ENCODE data around the gene GRAMD1B. TPM values are rescaled to one million over a fixed set of nuclear protein-coding genes. Genes with fewer than 3 reads are reported as not detected.

The GRAMD1B gene
- total and polyA plus RNA-seq, 8 donors: 1.1 to 4.8 (median 2.2) TPM

DNA sequence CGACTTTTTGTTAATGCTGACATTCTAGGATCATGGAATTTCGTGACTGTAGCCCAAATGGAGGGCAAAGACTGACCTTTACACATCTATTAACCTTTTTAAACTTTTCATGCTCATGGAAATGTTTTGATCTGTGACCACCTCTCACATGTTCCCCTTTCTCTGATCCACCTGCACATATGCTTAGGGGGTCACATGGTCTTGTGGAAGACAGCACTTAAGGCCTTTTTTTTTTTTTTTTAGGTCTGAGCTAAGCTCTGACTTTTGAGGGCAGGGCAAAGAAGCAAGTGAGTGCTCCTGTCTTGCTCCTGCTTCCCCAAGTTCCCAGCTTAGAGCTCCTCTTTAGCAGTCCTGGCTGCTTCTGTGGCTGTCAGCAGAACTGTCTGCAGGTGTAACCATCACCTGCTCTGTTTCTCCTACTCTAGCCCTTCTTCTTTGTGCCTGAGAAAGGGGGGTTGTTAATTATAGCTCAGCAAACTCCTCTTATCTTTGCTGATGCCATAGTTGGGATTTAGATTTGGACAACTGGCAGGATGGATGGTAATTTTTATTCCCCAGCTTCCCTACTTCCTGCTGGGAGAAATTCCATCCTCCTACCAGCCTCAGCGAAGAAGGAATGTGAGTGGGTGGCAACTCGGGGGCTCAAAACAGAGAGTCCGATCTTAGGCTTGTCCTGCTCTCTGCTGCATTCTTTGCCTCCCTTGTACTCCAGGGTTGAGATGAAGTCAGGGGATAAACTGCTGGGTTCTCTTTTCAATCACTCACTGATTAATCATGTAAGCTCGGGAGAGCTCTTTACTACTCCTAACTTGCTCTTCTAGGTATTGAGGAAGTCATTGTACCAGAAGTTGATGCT, 64.4 kb downstream of the GRAMD1B start:
- intact Hi-C loops (cut with DNase I): no loop called here
- 30 to 32% methylated on average over 6 of the region's 6 CpGs for WGBS, 2 donors
- no peaks in the 10 kb centered on the region for H3K36me3 ChIP-seq
- no peak overlapping the region for H3K27ac ChIP-seq
- no peak for DNase-seq
- TF ChIP-seq, protein P1, sequence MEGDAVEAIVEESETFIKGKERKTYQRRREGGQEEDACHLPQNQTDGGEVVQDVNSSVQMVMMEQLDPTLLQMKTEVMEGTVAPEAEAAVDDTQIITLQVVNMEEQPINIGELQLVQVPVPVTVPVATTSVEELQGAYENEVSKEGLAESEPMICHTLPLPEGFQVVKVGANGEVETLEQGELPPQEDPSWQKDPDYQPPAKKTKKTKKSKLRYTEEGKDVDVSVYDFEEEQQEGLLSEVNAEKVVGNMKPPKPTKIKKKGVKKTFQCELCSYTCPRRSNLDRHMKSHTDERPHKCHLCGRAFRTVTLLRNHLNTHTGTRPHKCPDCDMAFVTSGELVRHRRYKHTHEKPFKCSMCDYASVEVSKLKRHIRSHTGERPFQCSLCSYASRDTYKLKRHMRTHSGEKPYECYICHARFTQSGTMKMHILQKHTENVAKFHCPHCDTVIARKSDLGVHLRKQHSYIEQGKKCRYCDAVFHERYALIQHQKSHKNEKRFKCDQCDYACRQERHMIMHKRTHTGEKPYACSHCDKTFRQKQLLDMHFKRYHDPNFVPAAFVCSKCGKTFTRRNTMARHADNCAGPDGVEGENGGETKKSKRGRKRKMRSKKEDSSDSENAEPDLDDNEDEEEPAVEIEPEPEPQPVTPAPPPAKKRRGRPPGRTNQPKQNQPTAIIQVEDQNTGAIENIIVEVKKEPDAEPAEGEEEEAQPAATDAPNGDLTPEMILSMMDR (IDR thresholded peaks at IDR 0.05): no peak
- H3K4me3 ChIP-seq: no peak overlapping the region
- ATAC-seq: no peak
- no peak for FAIRE-seq
- H3K4me1 ChIP-seq: no peaks in the 10 kb centered on the region
- no peaks in the 10 kb centered on the region for H3K9me3 ChIP-seq
- no peaks in the 10 kb centered on the region for H3K27me3 ChIP-seq

DNA sequence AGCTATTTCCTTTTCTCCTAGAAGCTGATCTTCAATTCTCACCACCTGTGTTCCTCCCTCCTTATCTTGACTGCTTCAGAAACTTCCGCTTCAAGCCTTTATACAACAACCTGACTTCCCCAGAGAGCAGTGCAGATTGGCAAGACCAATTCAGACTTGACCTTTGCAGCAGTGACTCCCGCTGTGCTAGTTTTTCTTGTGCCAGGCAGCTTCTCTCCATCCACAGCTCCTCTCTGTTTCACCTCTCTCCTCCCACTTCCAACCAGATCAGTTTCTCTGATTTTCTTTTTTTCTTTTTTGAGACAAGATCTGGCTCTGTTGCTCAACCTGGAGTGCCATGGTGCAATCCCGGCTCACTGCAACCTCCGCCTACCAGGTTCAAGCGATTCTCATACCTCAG, 74.3 kb downstream of the GRAMD1B start:
- ATAC-seq (no peak), DNase-seq (no peak), FAIRE-seq (no peak)
- no peak overlapping the region for H3K4me3 ChIP-seq
- no peaks in the 10 kb centered on the region for H3K27me3 ChIP-seq
- no peaks in the 10 kb centered on the region for H3K36me3 ChIP-seq
- intact Hi-C loops (cut with DNase I): no loop called here
- H3K4me1 ChIP-seq: no peaks in the 10 kb centered on the region
- H3K27ac ChIP-seq: no peak overlapping the region
- TF ChIP-seq, protein P1 (IDR thresholded peaks at IDR 0.05): no peak
- H3K9me3 ChIP-seq: no peaks in the 10 kb centered on the region
- WGBS, 2 donors: 77 to 82% methylated on average over 5 of the region's 5 CpGs

DNA sequence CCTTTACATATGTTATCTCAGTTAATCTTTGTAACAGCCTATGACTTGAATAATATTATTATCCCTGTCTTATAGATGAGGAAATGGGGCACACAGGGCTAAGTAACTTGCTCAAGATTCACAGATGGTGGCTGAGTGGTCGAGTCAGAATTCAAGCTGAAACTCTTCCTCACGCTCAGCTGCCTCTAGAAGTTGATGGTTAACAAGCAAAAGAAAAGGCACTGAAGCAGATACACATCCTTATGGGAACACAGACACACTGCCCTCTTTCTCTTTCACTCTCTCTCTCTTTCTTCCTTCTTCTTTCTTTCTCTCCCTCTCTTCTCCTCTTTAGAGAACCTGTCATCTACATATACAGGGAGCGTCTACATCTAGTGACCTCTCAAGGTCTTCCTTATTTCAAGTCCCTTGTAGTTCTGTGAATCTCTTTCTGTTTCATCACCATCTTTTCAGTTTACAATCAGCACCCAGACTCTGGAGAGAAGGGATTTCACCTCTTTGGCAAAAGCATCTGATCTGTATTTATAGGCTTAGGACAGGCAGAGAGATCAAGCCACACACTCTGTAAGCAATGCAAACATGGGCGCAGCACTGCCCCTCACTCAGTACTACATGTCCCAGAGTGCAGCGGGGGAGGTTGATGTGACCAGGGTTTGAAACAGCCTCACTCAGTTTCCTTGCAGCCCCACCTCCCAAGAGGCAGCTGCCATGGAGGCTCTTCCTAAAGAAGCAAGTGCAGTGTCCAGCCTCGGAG, 75.7 kb downstream of the GRAMD1B start:
- WGBS, 2 donors: 46 to 50% methylated on average over 6 of the region's 6 CpGs

DNA sequence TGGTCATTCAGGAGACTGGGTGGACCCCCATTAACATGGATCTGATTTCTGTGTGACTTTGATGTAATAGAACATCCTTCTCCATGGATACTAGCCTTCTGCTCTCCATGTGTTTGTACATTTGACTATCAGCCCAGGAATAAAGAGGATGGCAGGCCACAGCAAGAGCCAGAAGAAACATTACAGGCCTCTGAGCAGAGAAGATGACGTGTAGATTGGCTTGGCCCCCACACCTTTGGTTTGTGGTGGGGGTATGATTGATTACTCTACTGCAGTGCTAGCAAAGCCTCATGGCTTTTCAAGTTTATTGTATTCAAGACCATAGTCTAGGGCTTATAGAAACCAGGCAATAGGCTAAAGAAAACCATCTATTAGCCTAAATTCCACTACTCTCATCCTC, 77.0 kb downstream of the GRAMD1B start:
- Histone ChIP-seq H3K27ac (no peak overlapping the region), H3K27me3 (no peaks in the 10 kb centered on the region), H3K4me1 (no peaks in the 10 kb centered on the region), H3K9me3 (no peaks in the 10 kb centered on the region), H3K36me3 (no peaks in the 10 kb centered on the region), H3K4me3 (no peak overlapping the region)
- intact Hi-C loops (cut with DNase I): no loop called here
- ATAC-seq (no peak), FAIRE-seq (no peak), DNase-seq (no peak)
- 57 to 71% methylated on average over 1 of the region's 1 CpG for WGBS, 2 donors
- TF ChIP-seq, protein P1 (IDR thresholded peaks at IDR 0.05): no peak

More for the DNA sequence above, 75.7 kb downstream of the GRAMD1B start:
- no peaks in the 10 kb centered on the region for H3K9me3 ChIP-seq
- FAIRE-seq (no peak), ATAC-seq (peak in 1 of 4 donors; percentile 60), DNase-seq (no peak)
- TF ChIP-seq, protein P1 (IDR thresholded peaks at IDR 0.05): no peak
- no peaks in the 10 kb centered on the region for H3K36me3 ChIP-seq
- H3K27me3 ChIP-seq: no peaks in the 10 kb centered on the region
- no peak overlapping the region for H3K4me3 ChIP-seq
- no peaks in the 10 kb centered on the region for H3K4me1 ChIP-seq
- intact Hi-C loops (cut with DNase I): no loop called here
- no peak overlapping the region for H3K27ac ChIP-seq
